H1 (cell line): ENCODE results near the gene IL1RAP. TPM values are rescaled to one million over a fixed set of nuclear protein-coding genes. Genes with fewer than 3 reads are reported as not detected.

Source experiments
- polyA plus RNA-seq, 7 experiments: library from polyadenylated mRNA; depleted of rRNA in 3 of 7; stranded (reverse) in 5 of 7; unstranded in 2 of 7; fragments of >200 nt in 5 of 7; fragments of 200-250 nt in 2 of 7; gene quantifications; 1 replicate in 5 of 7; 2 replicates in 1 of 7; 4 replicates in 1 of 7; pipeline versions ENCODE4 v1.2.1 to v1.2.3, GENCODE V29; 2011 to 2013; ENCODE audit warnings: missing spikeins in 2 of 7, mixed read lengths in 2 of 7
- total RNA-seq: library from RNA; stranded (reverse); fragmentation: NEBNext Ultra II Directional; extraction: Animal tissue kit (Norgen Biotek cat#: 25700); gene quantifications from 2 replicates; pipeline ENCODE4 v1.2.1, GENCODE V29; 2021
- TF ChIP-seq, protein P1 (sequence below): fragments of 300-600 bp; sonication (generic); IDR thresholded peaks from 2 replicates; pipeline ENCODE4 v1.7.1; 2012; ENCODE audit warnings: low read length, moderate library complexity, mild to moderate bottlenecking, inconsistent platforms; ENCODE audit not compliant: insufficient replicate concordance

IL1RAP gene
- total and polyA plus RNA-seq, 2 of the 8 experiments (the other 6 are each of a cell fraction or from before 2014, with no cell fraction given), result 2.4 to 3.9 TPM

DNA sequence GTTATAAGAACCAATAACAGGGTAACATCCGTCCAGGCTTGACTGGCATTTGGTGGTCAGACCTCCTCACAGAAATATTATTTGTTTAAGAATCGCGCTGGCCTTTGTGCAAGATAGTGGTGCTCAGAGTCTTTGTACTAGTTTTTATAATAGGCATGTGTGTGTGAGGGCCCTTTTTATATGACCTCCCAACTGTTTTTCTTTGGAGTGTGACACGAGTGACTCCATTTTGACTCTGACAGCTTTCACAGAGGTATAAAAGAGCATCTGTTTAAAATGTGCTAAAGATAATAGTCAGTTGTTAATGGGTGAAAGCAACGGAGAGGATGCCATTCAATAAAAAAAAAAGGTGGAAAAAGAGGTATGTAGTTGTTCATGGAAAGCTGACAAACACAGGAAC lies 110.4 kb downstream of the IL1RAP start (continued):
- TF ChIP-seq, protein P1, sequence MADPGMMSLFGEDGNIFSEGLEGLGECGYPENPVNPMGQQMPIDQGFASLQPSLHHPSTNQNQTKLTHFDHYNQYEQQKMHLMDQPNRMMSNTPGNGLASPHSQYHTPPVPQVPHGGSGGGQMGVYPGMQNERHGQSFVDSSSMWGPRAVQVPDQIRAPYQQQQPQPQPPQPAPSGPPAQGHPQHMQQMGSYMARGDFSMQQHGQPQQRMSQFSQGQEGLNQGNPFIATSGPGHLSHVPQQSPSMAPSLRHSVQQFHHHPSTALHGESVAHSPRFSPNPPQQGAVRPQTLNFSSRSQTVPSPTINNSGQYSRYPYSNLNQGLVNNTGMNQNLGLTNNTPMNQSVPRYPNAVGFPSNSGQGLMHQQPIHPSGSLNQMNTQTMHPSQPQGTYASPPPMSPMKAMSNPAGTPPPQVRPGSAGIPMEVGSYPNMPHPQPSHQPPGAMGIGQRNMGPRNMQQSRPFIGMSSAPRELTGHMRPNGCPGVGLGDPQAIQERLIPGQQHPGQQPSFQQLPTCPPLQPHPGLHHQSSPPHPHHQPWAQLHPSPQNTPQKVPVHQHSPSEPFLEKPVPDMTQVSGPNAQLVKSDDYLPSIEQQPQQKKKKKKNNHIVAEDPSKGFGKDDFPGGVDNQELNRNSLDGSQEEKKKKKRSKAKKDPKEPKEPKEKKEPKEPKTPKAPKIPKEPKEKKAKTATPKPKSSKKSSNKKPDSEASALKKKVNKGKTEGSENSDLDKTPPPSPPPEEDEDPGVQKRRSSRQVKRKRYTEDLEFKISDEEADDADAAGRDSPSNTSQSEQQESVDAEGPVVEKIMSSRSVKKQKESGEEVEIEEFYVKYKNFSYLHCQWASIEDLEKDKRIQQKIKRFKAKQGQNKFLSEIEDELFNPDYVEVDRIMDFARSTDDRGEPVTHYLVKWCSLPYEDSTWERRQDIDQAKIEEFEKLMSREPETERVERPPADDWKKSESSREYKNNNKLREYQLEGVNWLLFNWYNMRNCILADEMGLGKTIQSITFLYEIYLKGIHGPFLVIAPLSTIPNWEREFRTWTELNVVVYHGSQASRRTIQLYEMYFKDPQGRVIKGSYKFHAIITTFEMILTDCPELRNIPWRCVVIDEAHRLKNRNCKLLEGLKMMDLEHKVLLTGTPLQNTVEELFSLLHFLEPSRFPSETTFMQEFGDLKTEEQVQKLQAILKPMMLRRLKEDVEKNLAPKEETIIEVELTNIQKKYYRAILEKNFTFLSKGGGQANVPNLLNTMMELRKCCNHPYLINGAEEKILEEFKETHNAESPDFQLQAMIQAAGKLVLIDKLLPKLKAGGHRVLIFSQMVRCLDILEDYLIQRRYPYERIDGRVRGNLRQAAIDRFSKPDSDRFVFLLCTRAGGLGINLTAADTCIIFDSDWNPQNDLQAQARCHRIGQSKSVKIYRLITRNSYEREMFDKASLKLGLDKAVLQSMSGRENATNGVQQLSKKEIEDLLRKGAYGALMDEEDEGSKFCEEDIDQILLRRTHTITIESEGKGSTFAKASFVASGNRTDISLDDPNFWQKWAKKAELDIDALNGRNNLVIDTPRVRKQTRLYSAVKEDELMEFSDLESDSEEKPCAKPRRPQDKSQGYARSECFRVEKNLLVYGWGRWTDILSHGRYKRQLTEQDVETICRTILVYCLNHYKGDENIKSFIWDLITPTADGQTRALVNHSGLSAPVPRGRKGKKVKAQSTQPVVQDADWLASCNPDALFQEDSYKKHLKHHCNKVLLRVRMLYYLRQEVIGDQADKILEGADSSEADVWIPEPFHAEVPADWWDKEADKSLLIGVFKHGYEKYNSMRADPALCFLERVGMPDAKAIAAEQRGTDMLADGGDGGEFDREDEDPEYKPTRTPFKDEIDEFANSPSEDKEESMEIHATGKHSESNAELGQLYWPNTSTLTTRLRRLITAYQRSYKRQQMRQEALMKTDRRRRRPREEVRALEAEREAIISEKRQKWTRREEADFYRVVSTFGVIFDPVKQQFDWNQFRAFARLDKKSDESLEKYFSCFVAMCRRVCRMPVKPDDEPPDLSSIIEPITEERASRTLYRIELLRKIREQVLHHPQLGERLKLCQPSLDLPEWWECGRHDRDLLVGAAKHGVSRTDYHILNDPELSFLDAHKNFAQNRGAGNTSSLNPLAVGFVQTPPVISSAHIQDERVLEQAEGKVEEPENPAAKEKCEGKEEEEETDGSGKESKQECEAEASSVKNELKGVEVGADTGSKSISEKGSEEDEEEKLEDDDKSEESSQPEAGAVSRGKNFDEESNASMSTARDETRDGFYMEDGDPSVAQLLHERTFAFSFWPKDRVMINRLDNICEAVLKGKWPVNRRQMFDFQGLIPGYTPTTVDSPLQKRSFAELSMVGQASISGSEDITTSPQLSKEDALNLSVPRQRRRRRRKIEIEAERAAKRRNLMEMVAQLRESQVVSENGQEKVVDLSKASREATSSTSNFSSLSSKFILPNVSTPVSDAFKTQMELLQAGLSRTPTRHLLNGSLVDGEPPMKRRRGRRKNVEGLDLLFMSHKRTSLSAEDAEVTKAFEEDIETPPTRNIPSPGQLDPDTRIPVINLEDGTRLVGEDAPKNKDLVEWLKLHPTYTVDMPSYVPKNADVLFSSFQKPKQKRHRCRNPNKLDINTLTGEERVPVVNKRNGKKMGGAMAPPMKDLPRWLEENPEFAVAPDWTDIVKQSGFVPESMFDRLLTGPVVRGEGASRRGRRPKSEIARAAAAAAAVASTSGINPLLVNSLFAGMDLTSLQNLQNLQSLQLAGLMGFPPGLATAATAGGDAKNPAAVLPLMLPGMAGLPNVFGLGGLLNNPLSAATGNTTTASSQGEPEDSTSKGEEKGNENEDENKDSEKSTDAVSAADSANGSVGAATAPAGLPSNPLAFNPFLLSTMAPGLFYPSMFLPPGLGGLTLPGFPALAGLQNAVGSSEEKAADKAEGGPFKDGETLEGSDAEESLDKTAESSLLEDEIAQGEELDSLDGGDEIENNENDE, result no peak
- TF ChIP-seq, all 59 proteins: peak for 0
